Measurements from ENCODE around the gene ALOX12B. TPM values are rescaled to one million over a fixed set of nuclear protein-coding genes. Genes with fewer than 3 reads are reported as not detected.

ALOX12B gene
- total and polyA plus RNA-seq, 2 of the 13 experiments (the other 11 are each of a cell fraction or from before 2014, with no cell fraction given): 0.13 TPM; not detected in 1

- no peak for TF ChIP-seq CBX5 (CRISPR knock-in tag; IDR thresholded peaks at IDR 0.05; ENCODE audit: borderline replicate concordance)
- TF ChIP-seq TOPORS (CRISPR knock-in tag; IDR thresholded peaks at IDR 0.05): no peak
- TF ChIP-seq ZFP90 (CRISPR knock-in tag; IDR thresholded peaks at IDR 0.05; ENCODE audit: borderline replicate concordance): no peak
- no peak for TF ChIP-seq CSRNP2 (CRISPR knock-in tag; conservative IDR thresholded peaks at IDR 0.05; ENCODE audit: low read depth)
- no peak for TF ChIP-seq SIN3A (IDR thresholded peaks at IDR 0.05; ENCODE audit: borderline replicate concordance, low read depth, low read length)
- TF ChIP-seq PHF21A (CRISPR knock-in tag; IDR thresholded peaks at IDR 0.05): peak; percentile 33; the same call in 1 of the 2 replicates
- TF ChIP-seq ZNF383 (CRISPR knock-in tag; IDR thresholded peaks at IDR 0.05; ENCODE audit: borderline replicate concordance): no peak
- no peak for TF ChIP-seq DBP (CRISPR knock-in tag; IDR thresholded peaks at IDR 0.05; ENCODE audit: not compliant biosample characterization)
- TF ChIP-seq FOXO1 (CRISPR knock-in tag; IDR thresholded peaks at IDR 0.05): no peak
- TF ChIP-seq, protein P1, sequence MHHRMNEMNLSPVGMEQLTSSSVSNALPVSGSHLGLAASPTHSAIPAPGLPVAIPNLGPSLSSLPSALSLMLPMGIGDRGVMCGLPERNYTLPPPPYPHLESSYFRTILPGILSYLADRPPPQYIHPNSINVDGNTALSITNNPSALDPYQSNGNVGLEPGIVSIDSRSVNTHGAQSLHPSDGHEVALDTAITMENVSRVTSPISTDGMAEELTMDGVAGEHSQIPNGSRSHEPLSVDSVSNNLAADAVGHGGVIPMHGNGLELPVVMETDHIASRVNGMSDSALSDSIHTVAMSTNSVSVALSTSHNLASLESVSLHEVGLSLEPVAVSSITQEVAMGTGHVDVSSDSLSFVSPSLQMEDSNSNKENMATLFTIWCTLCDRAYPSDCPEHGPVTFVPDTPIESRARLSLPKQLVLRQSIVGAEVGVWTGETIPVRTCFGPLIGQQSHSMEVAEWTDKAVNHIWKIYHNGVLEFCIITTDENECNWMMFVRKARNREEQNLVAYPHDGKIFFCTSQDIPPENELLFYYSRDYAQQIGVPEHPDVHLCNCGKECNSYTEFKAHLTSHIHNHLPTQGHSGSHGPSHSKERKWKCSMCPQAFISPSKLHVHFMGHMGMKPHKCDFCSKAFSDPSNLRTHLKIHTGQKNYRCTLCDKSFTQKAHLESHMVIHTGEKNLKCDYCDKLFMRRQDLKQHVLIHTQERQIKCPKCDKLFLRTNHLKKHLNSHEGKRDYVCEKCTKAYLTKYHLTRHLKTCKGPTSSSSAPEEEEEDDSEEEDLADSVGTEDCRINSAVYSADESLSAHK (CRISPR knock-in tag; IDR thresholded peaks at IDR 0.05; ENCODE audit: borderline replicate concordance): no peak
- no peak for TF ChIP-seq ZNF644 (CRISPR knock-in tag; IDR thresholded peaks at IDR 0.05; ENCODE audit: low read depth)
- TF ChIP-seq, protein P2, sequence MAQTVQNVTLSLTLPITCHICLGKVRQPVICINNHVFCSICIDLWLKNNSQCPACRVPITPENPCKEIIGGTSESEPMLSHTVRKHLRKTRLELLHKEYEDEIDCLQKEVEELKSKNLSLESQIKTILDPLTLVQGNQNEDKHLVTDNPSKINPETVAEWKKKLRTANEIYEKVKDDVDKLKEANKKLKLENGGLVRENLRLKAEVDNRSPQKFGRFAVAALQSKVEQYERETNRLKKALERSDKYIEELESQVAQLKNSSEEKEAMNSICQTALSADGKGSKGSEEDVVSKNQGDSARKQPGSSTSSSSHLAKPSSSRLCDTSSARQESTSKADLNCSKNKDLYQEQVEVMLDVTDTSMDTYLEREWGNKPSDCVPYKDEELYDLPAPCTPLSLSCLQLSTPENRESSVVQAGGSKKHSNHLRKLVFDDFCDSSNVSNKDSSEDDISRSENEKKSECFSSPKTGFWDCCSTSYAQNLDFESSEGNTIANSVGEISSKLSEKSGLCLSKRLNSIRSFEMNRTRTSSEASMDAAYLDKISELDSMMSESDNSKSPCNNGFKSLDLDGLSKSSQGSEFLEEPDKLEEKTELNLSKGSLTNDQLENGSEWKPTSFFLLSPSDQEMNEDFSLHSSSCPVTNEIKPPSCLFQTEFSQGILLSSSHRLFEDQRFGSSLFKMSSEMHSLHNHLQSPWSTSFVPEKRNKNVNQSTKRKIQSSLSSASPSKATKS (CRISPR knock-in tag; IDR thresholded peaks at IDR 0.05): 0 out of 2 replicates have a peak, but pooled peaks have one; percentile 40
- TF ChIP-seq ZNF512 (CRISPR knock-in tag; IDR thresholded peaks at IDR 0.05): no peak
- peak; percentile 84 for TF ChIP-seq RBM22 (optimal IDR thresholded peaks at IDR 0.05; ENCODE audit: low read length)
- no peak for TF ChIP-seq CENPT (CRISPR knock-in tag; IDR thresholded peaks at IDR 0.05; ENCODE audit: low read depth)
- no peak for TF ChIP-seq ZNF841 (CRISPR knock-in tag; IDR thresholded peaks at IDR 0.05; ENCODE audit: borderline replicate concordance)
- TF ChIP-seq RFX3 (CRISPR knock-in tag; IDR thresholded peaks at IDR 0.05): no peak
- TF ChIP-seq JUND (CRISPR knock-in tag; IDR thresholded peaks at IDR 0.05): no peak
- TF ChIP-seq ETS1 (CRISPR knock-in tag; IDR thresholded peaks at IDR 0.05): no peak
These were observed 37.8 kb upstream of the ALOX12B start (continued) for GRCh38 chr17:8125154-8125946.

Measured in HepG2 (cell line).